CD8-positive, alpha-beta memory T cell (primary cell): Measurements from ENCODE around the gene TM7SF2. TPM values are rescaled to one million over a fixed set of nuclear protein-coding genes. Genes with fewer than 3 reads are reported as not detected.
A peak's percentile ranks its signal among the peaks of the same experiment; 100 is the strongest.

Experiments used
- CTCF ChIA-PET: fragments of 350-600 bp; sonication (Branson Sonifier 250); formaldehyde crosslinking; loops from one replicate; lab custom pipeline; 2021; ENCODE audit warnings: antibody characterized with exemption; lab: Charles Lee
- POLR2A ChIA-PET: fragments of 350-600 bp; sonication (Branson Sonifier 250); formaldehyde crosslinking; loops from one replicate; lab custom pipeline; 2021; ENCODE audit warnings: antibody characterized with exemption; lab: Charles Lee
- DNase-seq, 5 donors: peaks; one replicate each; pipeline versions ENCODE4 v3.0.0 to v3.0.0-alpha.2; 2020 to 2022; ENCODE audit warnings: mixed read lengths in 1 of 5
- H3K27ac ChIP-seq: one replicate; pipeline ENCODE4 v1.7.0; 2013; ENCODE audit warnings: low read depth, mild to moderate bottlenecking, low read length, moderate library complexity
- H3K27me3 ChIP-seq: 2 replicates; pipeline ENCODE4 v1.7.0; 2013; ENCODE audit warnings: low read length, mild to moderate bottlenecking; ENCODE audit not compliant: insufficient read depth, poor library complexity, severe bottlenecking
- H3K36me3 ChIP-seq: 2 replicates; pipeline ENCODE4 v1.7.0; 2013; ENCODE audit warnings: mild to moderate bottlenecking, low read length, moderate library complexity; ENCODE audit not compliant: insufficient read depth
- H3K4me1 ChIP-seq: 2 replicates; pipeline ENCODE4 v1.7.0; 2013; ENCODE audit warnings: mild to moderate bottlenecking, low read length, moderate library complexity; ENCODE audit not compliant: insufficient read depth
- H3K4me3 ChIP-seq: 2 replicates; pipeline ENCODE4 v1.7.0; 2013; ENCODE audit warnings: mild to moderate bottlenecking, low read length
- H3K9me3 ChIP-seq: 2 replicates; pipeline ENCODE4 v1.7.0; 2013; ENCODE audit warnings: mild to moderate bottlenecking, low read length
- H3K27ac Mint-ChIP-seq, 8 donors: one replicate each; pipeline ENCODE4 v1.8.0; 2020 to 2021; ENCODE audit warnings: mixed read lengths in 8 of 8, mild to moderate bottlenecking in 6 of 8, inconsistent platforms in 3 of 8, moderate library complexity in 3 of 8
- H3K27me3 Mint-ChIP-seq, 2 donors: one replicate each; pipeline ENCODE4 v1.8.0; 2020 to 2021; ENCODE audit warnings: mixed read lengths in 2 of 2, mild to moderate bottlenecking in 1 of 2, moderate library complexity in 1 of 2
- H3K36me3 Mint-ChIP-seq, 3 donors: one replicate each; pipeline ENCODE4 v1.8.0; 2020 to 2021; ENCODE audit warnings: mixed read lengths in 3 of 3, inconsistent platforms in 1 of 3, mild to moderate bottlenecking in 1 of 3
- H3K4me1 Mint-ChIP-seq, 3 donors: one replicate each; pipeline ENCODE4 v1.8.0; 2020 to 2021; ENCODE audit warnings: mixed read lengths in 3 of 3, inconsistent platforms in 1 of 3, mild to moderate bottlenecking in 1 of 3
- H3K4me3 Mint-ChIP-seq, 7 donors: one replicate each; pipeline ENCODE4 v1.8.0; 2020 to 2021; ENCODE audit warnings: mixed read lengths in 7 of 7, mild to moderate bottlenecking in 6 of 7, moderate library complexity in 4 of 7, inconsistent platforms in 2 of 7
- H3K9me3 Mint-ChIP-seq, 5 donors: one replicate each; pipeline ENCODE4 v1.8.0; 2020 to 2022; ENCODE audit warnings: mixed read lengths in 5 of 5, mild to moderate bottlenecking in 3 of 5, moderate library complexity in 2 of 5, inconsistent platforms in 1 of 5
- polyA plus RNA-seq: library from polyadenylated mRNA; unstranded; fragments of 300-500 nt; fragmentation: Illumina TruSeq; gene quantifications from one replicate; pipeline ENCODE4 v1.2.3, GENCODE V29; 2021
- total RNA-seq, 2 experiments: library from RNA; stranded (reverse); gene quantifications; one replicate each; pipeline ENCODE4 v1.2.3, GENCODE V29; 2021

Gene TM7SF2
- total and polyA plus RNA-seq, 3 experiments from 2014 or later, result 11.1 to 17.9 (median 17.8) TPM

DNA sequence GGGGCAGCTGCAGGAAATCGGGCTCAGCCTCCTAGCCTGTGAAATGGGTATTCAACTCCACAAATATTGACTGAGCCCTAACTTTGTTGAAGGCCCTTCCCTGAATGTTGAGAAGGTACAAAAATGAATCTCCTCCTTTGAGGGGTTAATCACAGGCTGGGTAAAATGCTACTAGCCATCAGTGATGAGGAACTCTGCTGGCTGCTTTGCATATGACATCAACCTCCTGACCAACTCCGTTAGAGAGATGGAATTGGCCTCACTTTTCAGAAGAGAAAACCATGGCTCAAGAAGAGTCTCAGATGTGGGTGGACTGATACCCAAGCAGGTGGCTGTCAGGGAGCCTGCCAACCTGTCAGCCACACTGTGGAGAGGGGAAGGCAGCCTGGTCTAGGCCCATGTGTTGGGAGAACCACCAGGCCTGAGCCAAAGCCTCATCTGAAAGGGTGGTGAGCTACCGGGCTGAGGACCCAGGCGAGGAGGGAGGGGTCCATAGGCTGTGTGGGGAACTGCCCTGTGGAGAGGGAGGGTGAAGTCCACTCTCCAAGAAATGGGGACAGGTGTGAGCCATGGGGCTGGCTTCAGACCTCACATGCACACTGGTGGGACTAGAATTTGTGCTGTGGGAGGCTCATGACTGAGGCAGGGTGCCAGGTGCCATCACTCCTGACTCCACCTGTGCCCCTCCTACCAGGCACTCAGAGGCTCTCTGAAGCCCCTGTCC is 39.6 kb upstream of the TM7SF2 start:
- Histone ChIP-seq H3K4me3 (no peak overlapping the region), H3K4me1 (no peaks in the 10 kb centered on the region), H3K9me3 (no peaks in the 10 kb centered on the region), H3K36me3 (no peaks in the 10 kb centered on the region), H3K27me3 (no peaks in the 10 kb centered on the region), H3K27ac (no peak overlapping the region)
- ChIA-PET POLR2A (no interaction called here), CTCF (interaction anchor here (1.1 kb wide), 1 partner anchor 31 kb away, joined by 4 read pairs; the partner anchor contains the start of gene SAC3D1)
- H3K9me3 Mint-ChIP-seq, result no peaks in the 10 kb centered on the region
- no peaks in the 10 kb centered on the region for H3K4me1 Mint-ChIP-seq
- H3K27ac Mint-ChIP-seq, result peak overlapping the region in 1 of 8 donors; percentile 9
- DNase-seq, result no peak
- H3K4me3 Mint-ChIP-seq, result no peak overlapping the region
- H3K36me3 Mint-ChIP-seq, result no peaks in the 10 kb centered on the region
- H3K27me3 Mint-ChIP-seq, result no peaks in the 10 kb centered on the region

DNA sequence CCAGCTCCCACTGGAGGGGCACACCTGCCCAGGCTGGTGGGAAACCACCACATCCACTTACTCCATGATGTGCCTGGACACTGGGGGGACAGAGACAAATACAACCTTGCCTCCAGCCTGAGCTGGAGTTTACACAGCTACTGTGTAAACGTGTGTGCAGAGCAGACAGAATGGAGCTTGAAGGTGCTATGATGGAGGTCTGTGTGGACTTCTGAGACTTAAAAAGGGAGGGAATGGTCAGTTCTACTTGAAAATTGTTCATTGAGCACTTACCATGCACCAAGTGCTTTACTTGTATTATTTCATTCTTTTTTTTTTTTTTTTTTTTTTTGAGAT is 39.1 kb upstream of the TM7SF2 start:
- no peaks in the 10 kb centered on the region for H3K4me1 Mint-ChIP-seq
- no peaks in the 10 kb centered on the region for H3K9me3 ChIP-seq
- no peak overlapping the region for H3K27ac ChIP-seq
- H3K27me3 Mint-ChIP-seq, result no peaks in the 10 kb centered on the region
- H3K27me3 ChIP-seq, result no peaks in the 10 kb centered on the region
- no peak overlapping the region for H3K4me3 Mint-ChIP-seq
- POLR2A ChIA-PET, result no interaction called here
- no peak for DNase-seq
- no peak overlapping the region for H3K27ac Mint-ChIP-seq
- CTCF ChIA-PET, result interaction anchor here (1.1 kb wide), 1 partner anchor 31 kb away, joined by 4 read pairs; the partner anchor contains the start of gene SAC3D1
- H3K36me3 ChIP-seq, result no peaks in the 10 kb centered on the region
- no peaks in the 10 kb centered on the region for H3K4me1 ChIP-seq
- no peaks in the 10 kb centered on the region for H3K36me3 Mint-ChIP-seq
- H3K9me3 Mint-ChIP-seq, result no peaks in the 10 kb centered on the region
- no peak overlapping the region for H3K4me3 ChIP-seq

GRCh38 chr11:65077451-65077850 is 34.2 kb upstream of the TM7SF2 start:
- POLR2A ChIA-PET, result no interaction called here
- no peaks in the 10 kb centered on the region for H3K36me3 Mint-ChIP-seq
- Histone ChIP-seq H3K9me3 (no peaks in the 10 kb centered on the region), H3K27me3 (no peaks in the 10 kb centered on the region), H3K4me3 (no peak overlapping the region), H3K4me1 (peaks cover 4% of the 10 kb centered on the region), H3K27ac (no peak overlapping the region), H3K36me3 (no peaks in the 10 kb centered on the region)
- DNase-seq, result no peak
- no peaks in the 10 kb centered on the region for H3K9me3 Mint-ChIP-seq
- no peak overlapping the region for H3K4me3 Mint-ChIP-seq
- CTCF ChIA-PET, result interaction anchor here (1.1 kb wide), 2 partner anchors 17 to 63 kb away, joined by 3 to 4 read pairs; partner anchors contain the start of gene ARL2
- H3K4me1 Mint-ChIP-seq, result peaks cover 4 to 10% (median 7%) of the 10 kb centered on the region in 3 donors
- H3K27ac Mint-ChIP-seq, result no peak overlapping the region
- H3K27me3 Mint-ChIP-seq, result no peaks in the 10 kb centered on the region

GRCh38 chr11:65078151-65078550 is 33.5 kb upstream of the TM7SF2 start:
- H3K4me3 ChIP-seq, result no peak overlapping the region
- H3K9me3 Mint-ChIP-seq, result no peaks in the 10 kb centered on the region
- DNase-seq, result peak; percentile 41 to 79 (median 50)
- peaks cover 4 to 15% (median 7%) of the 10 kb centered on the region in 3 donors for H3K4me1 Mint-ChIP-seq
- no peaks in the 10 kb centered on the region for H3K36me3 Mint-ChIP-seq
- H3K27me3 ChIP-seq, result no peaks in the 10 kb centered on the region
- peak overlapping the region in 1 of 7 donors; percentile 59 for H3K4me3 Mint-ChIP-seq
- CTCF ChIA-PET, result interaction anchor here (0.7 to 1.1 kb wide), 2 partner anchors 64 to 66 kb away, joined by 4 to 5 read pairs; partner anchors contain the start of gene ARL2
- H3K36me3 ChIP-seq, result no peaks in the 10 kb centered on the region
- peak overlapping the region in 7 of 8 donors; percentile 35 to 95 (median 68) for H3K27ac Mint-ChIP-seq
- no peaks in the 10 kb centered on the region for H3K27me3 Mint-ChIP-seq
- no peaks in the 10 kb centered on the region for H3K9me3 ChIP-seq
- POLR2A ChIA-PET, result no interaction called here
- peaks cover 5% of the 10 kb centered on the region for H3K4me1 ChIP-seq
- H3K27ac ChIP-seq, result no peak overlapping the region

- Mint-ChIP-seq H3K36me3 (peaks cover 0 to 1% (median 0%) of the 10 kb centered on the region in 3 donors), H3K27ac (peak overlapping the region in 5 of 8 donors; percentile 35 to 74 (median 45)), H3K9me3 (no peaks in the 10 kb centered on the region), H3K4me1 (peaks cover 9 to 23% (median 14%) of the 10 kb centered on the region in 3 donors), H3K27me3 (peaks cover 0 to under 1% of the 10 kb centered on the region in 2 donors), H3K4me3 (no peak overlapping the region)
- CTCF ChIA-PET, result interaction anchor here (0.7 to 1.1 kb wide), 3 partner anchors 65 to 66 kb away, joined by 3 to 5 read pairs (median 4); partner anchors contain the start of gene ARL2
- no peaks in the 10 kb centered on the region for H3K36me3 ChIP-seq
- no peak overlapping the region for H3K27ac ChIP-seq
- no peak for DNase-seq
- H3K4me3 ChIP-seq, result no peak overlapping the region
- POLR2A ChIA-PET, result interaction anchor here (0.6 kb wide), 1 partner anchor 45 kb away, joined by 4 read pairs; no protein-coding TSS in a partner anchor
- H3K27me3 ChIP-seq, result no peaks in the 10 kb centered on the region
- H3K4me1 ChIP-seq, result peaks cover 9% of the 10 kb centered on the region
- no peaks in the 10 kb centered on the region for H3K9me3 ChIP-seq
Observed at GRCh38 chr11:65078786-65079342, 32.8 kb upstream of the TM7SF2 start.

- Histone ChIP-seq H3K27ac (peak overlapping the region; percentile 91), H3K9me3 (no peaks in the 10 kb centered on the region), H3K4me3 (peak overlapping the region; percentile 86), H3K4me1 (peaks cover 29% of the 10 kb centered on the region), H3K36me3 (peaks cover 13% of the 10 kb centered on the region), H3K27me3 (no peaks in the 10 kb centered on the region)
- peaks cover 23 to 36% (median 31%) of the 10 kb centered on the region in 3 donors for H3K4me1 Mint-ChIP-seq
- ChIA-PET CTCF (interaction anchor here (1.1 to 2.4 kb wide), 4 partner anchors 16 to 70 kb away, joined by 3 to 13 read pairs (median 4); partner anchors contain the start of genes FAU, MRPL49 and TM7SF2), POLR2A (no interaction called here)
- H3K9me3 Mint-ChIP-seq, result no peaks in the 10 kb centered on the region
- peaks cover 4 to 40% (median 5%) of the 10 kb centered on the region in 3 donors for H3K36me3 Mint-ChIP-seq
- peaks cover 0 to 2% of the 10 kb centered on the region in 2 donors for H3K27me3 Mint-ChIP-seq
- peak overlapping the region; percentile 91 to 96 (median 92) for H3K4me3 Mint-ChIP-seq
- peak overlapping the region; percentile 96 to 99 (median 97) for H3K27ac Mint-ChIP-seq
- no peak for DNase-seq
Observed at GRCh38 chr11:65083134-65083833, 28.4 kb upstream of the TM7SF2 start.

GRCh38 chr11:65083834-65084597 is 27.7 kb upstream of the TM7SF2 start, which contains the start of the genes CDCA5 and ZFPL1:
Gene CDCA5, minus strand, starts transcription at chr11:65084040. Its CDS starts 62 bp downstream, at chr11:65083978.
Gene ZFPL1, plus strand, starts transcription at chr11:65084222. Its CDS starts 477 bp downstream, at chr11:65084699.
- ChIA-PET CTCF (interaction anchor here (1.7 to 2.4 kb wide), 2 partner anchors 27 to 38 kb away, joined by 5 to 13 read pairs; partner anchors contain the start of genes FAU, MRPL49 and TM7SF2), POLR2A (no interaction called here)
- Mint-ChIP-seq H3K36me3 (peaks cover 4 to 47% (median 11%) of the 10 kb centered on the region in 3 donors), H3K27ac (peak within 1 kb of the TSS; percentile 96 to 99 (median 97)), H3K9me3 (no peaks in the 10 kb centered on the region), H3K4me3 (peak within 1 kb of the TSS; percentile 91 to 96 (median 92)), H3K4me1 (peaks cover 23 to 32% (median 28%) of the 10 kb centered on the region in 3 donors), H3K27me3 (peaks cover 0 to 2% of the 10 kb centered on the region in 2 donors)
- DNase-seq, result peak; percentile 93 to 97 (median 96)
- H3K9me3 ChIP-seq, result no peaks in the 10 kb centered on the region
- H3K27ac ChIP-seq, result peak within 1 kb of the TSS; percentile 91
- H3K4me3 ChIP-seq, result peak within 1 kb of the TSS; percentile 86
- H3K4me1 ChIP-seq, result peaks cover 26% of the 10 kb centered on the region
- peaks cover 13% of the 10 kb centered on the region for H3K36me3 ChIP-seq
- no peaks in the 10 kb centered on the region for H3K27me3 ChIP-seq
